ENCODE measurements around the gene MAPKAP1.
A peak's percentile ranks its signal among the peaks of the same experiment; 100 is the strongest.
"Not testable (repeated sequence)": the region's sequence is repeated elsewhere in the genome, so short reads cannot be mapped to it uniquely, and the experiment has no call there.

The MAPKAP1 gene

DNA sequence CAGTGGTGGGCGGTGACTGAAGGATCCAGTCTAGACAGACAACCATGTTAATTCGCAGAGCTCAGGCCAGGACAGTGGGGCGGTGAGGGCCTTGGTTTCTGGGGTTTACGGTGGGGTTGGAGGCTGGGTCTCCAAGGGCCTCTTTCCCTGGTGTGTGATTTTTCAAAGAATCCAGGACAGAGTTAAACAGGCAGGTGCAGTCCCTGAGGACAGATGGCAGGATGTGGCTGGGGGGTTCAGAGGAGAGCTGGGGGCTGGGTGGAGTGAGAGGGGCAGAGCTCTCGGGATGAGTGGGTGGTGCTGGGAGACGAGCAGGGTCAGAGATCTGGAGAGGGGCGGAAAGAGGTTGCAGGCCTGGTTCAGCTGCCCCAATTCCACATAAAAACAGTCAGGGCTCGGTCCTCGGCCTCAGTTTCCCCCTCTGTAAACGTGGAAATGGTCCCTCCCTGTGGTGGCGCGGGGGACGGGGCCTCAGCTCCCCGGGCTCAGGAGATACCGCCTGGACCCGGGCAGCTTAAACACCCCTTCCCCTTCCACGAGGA is 299.5 kb downstream of the MAPKAP1 start:
- Histone ChIP-seq H3K36me3 (replicated peaks) (no peaks in the 10 kb centered on the region), H3K27me3 (replicated peaks) (no peaks in the 10 kb centered on the region), H3K27ac (no peak overlapping the region), H3K4me3 (ENCODE audit: low read depth, low read length) (peak overlapping the region; percentile 60)
- TF ChIP-seq CTCF (IDR thresholded peaks at IDR 0.05; ENCODE audit: low read depth, low read length, missing control alignments) = no peak
- DNase-seq = no peak
- in situ Hi-C loops (cut with HindIII; ENCODE audit: low pct_ligation_motif_present, low sequenced_read_pairs) = no loop called here

DNA sequence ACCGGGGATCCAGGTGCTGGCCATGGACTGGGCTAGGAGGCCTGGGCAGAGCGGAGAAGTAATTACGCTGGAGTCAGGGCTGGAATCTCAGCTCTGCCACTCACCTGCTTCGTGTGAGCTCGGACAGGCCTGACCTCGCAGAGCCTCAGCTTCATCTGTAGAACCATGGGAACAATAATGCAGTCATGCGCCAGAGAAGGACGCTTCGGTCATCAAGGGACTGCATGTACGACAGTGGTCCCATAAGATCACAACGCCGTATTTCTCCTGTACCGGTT is 300.3 kb downstream of the MAPKAP1 start:
- no peak for TF ChIP-seq CTCF (IDR thresholded peaks at IDR 0.05; ENCODE audit: low read depth, low read length, missing control alignments)
- no peak for DNase-seq
- H3K36me3 ChIP-seq (replicated peaks) = no peaks in the 10 kb centered on the region
- H3K4me3 ChIP-seq (ENCODE audit: low read depth, low read length) = no peak overlapping the region
- no peak overlapping the region for H3K27ac ChIP-seq
- in situ Hi-C loops (cut with HindIII; ENCODE audit: low pct_ligation_motif_present, low sequenced_read_pairs) = no loop called here
- H3K27me3 ChIP-seq (replicated peaks) = no peaks in the 10 kb centered on the region

DNA sequence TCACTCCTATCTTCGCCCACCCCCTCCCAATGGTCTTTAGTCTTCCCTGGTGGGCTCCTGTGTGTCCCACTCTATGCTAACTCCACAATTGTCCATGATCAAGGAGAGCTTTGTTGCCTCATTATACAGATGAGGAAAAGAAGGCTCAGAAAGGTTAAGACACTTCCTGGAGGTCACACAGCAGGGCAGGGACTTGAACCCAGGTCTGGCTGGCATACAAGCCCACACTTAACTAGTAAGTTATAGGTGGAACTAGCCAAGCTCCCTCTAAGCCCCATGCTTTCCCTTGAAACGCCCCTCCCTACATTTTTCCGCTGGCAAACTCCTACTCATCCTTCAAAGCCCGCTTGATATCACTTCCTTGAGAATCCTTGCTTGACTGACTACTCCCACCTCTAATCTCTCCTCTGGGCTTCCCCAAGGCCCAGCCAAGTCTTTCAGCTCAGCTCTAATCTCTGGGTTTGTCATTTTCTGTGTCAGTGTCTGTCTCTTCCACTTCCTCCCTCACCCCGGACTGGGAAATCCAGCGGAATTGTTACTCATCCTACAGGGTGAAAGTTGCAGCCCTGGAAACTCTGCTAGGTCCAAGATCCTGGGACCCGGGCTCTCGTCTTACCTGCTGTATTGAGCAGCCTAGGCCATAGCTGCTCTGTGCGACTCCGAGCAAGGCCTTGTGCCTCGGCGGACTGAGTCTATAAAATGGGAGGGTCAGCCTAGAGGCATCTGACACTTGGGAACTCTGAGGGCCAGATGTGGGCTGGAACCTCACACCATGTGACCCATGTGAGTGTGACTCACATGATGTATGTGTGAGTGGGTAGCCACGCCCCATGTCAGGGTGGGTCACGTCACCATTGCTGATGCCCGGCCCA is 300.8 kb downstream of the MAPKAP1 start:
- no peak for TF ChIP-seq CTCF (IDR thresholded peaks at IDR 0.05; ENCODE audit: low read depth, low read length, missing control alignments)
- in situ Hi-C loops (cut with HindIII; ENCODE audit: low pct_ligation_motif_present, low sequenced_read_pairs) = no loop called here
- DNase-seq = peak; percentile 32

DNA sequence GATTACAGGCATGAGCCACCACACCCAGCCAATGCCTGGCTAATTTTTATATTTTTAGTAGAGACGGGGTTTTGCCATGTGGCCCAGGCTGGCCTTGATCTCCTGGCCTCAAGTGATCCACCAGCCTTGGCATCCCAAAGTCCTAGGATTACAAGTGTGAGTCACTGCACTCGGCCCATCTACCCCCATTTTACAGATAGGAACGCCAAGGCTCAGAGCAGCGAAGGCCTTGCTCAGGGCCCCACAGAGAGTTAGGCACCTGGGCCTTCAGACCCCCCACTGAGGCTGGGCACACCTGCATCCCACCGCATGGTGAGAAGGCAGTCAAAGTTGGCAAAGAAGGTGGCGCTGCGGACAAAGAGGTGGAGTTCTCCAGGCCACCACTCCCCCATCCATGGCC is 302.3 kb downstream of the MAPKAP1 start:
- TF ChIP-seq CTCF (IDR thresholded peaks at IDR 0.05; ENCODE audit: low read depth, low read length, missing control alignments) = no peak
- Histone ChIP-seq H3K27me3 (replicated peaks) (no peaks in the 10 kb centered on the region), H3K36me3 (replicated peaks) (no peaks in the 10 kb centered on the region), H3K27ac (no peak overlapping the region), H3K4me3 (ENCODE audit: low read depth, low read length) (no peak overlapping the region)
- DNase-seq = no peak
- in situ Hi-C loops (cut with HindIII; ENCODE audit: low pct_ligation_motif_present, low sequenced_read_pairs) = no loop called here

More for the DNA sequence above, 300.8 kb downstream of the MAPKAP1 start:
- Histone ChIP-seq H3K27ac (no peak overlapping the region), H3K27me3 (replicated peaks) (no peaks in the 10 kb centered on the region), H3K4me3 (ENCODE audit: low read depth, low read length) (no peak overlapping the region), H3K36me3 (replicated peaks) (no peaks in the 10 kb centered on the region)

- no peaks in the 10 kb centered on the region for H3K27me3 ChIP-seq (replicated peaks)
- in situ Hi-C loops (cut with HindIII; ENCODE audit: low pct_ligation_motif_present, low sequenced_read_pairs) = no loop called here
- H3K27ac ChIP-seq = no peak overlapping the region
- DNase-seq = no peak
- no peak overlapping the region for H3K4me3 ChIP-seq (ENCODE audit: low read depth, low read length)
- TF ChIP-seq CTCF (IDR thresholded peaks at IDR 0.05; ENCODE audit: low read depth, low read length, missing control alignments) = no peak
- H3K36me3 ChIP-seq (replicated peaks) = no peaks in the 10 kb centered on the region
Measured at GRCh38 chr9:125400725-125401716, 306.0 kb downstream of the MAPKAP1 start.

DNA sequence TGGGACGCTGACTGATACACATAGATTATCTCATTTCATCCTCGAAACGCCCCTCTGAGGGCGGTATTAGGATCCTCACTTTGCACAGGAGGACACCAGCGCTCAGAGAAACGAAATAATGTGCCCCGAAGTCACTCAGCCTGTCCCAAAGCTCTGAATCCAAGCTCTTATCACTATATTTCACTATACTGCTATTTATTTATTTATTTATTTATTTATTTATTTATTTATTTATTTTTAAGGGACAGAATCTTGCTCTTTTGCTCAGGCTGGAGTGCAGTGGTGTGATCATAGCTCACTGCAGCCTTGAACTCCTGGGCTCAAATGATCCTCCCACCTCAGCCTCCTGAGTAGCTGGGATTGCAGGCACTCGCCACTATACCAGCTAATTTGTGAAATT is 306.8 kb downstream of the MAPKAP1 start:
- H3K36me3 ChIP-seq (replicated peaks); in situ Hi-C loops (cut with HindIII; ENCODE audit: low pct_ligation_motif_present, low sequenced_read_pairs): not testable (repeated sequence)

More for the DNA sequence above, 306.8 kb downstream of the MAPKAP1 start:
- not testable (repeated sequence) for DNase-seq; H3K27me3 ChIP-seq (replicated peaks); H3K4me3 ChIP-seq (ENCODE audit: low read depth, low read length); H3K27ac ChIP-seq
